Peyer's patch (tissue), 4 donors: ENCODE data around the gene DNMT3B. TPM values are rescaled to one million over a fixed set of nuclear protein-coding genes. Genes with fewer than 3 reads are reported as not detected.

Source experiments
- DNase-seq, 3 donors: peaks; one replicate each; pipeline ENCODE4 v3.0.0-alpha.2; 2017 to 2019
- H3K27ac ChIP-seq, 4 donors: fragments of 200-600 bp; sonication (generic); one replicate each; pipeline ENCODE4 v1.5.1; 2016 to 2019
- H3K27me3 ChIP-seq, 2 donors: fragments of 200-600 bp; sonication (generic); one replicate each; pipeline ENCODE4 v1.5.1; 2019
- H3K36me3 ChIP-seq, 3 donors: fragments of 200-600 bp; sonication (generic); one replicate each; pipeline ENCODE4 v1.5.1; 2016 to 2019
- H3K4me1 ChIP-seq, 4 donors: fragments of 200-600 bp; sonication (generic); one replicate each; pipeline ENCODE4 v1.5.1; 2016 to 2019
- H3K4me3 ChIP-seq, 4 donors: fragments of 200-600 bp; sonication (generic); 1 replicate in 3 of 4; 2 replicates in 1 of 4; pipeline ENCODE4 v1.5.1; 2016 to 2019; ENCODE audit warnings: mild to moderate bottlenecking in 1 of 4
- H3K9me3 ChIP-seq, 4 donors: fragments of 200-600 bp; sonication (generic); one replicate each; pipeline ENCODE4 v1.5.1; 2016 to 2019; ENCODE audit warnings: mild to moderate bottlenecking in 1 of 4
- POLR2A ChIP-seq, 2 donors: fragments of 450-650 bp; IDR thresholded peaks; one replicate each; pipeline ENCODE4 v1.5.1; 2017; ENCODE audit warnings: antibody characterized with exemption in 2 of 2, mild to moderate bottlenecking in 2 of 2, moderate library complexity in 2 of 2
- total RNA-seq, 4 donors: library from RNA; depleted of rRNA; stranded (reverse); fragments of >200 nt; gene quantifications; one replicate each; pipeline ENCODE4 v1.1.0, GENCODE V29; 2016
- TF ChIP-seq, protein P1 (sequence below), 6 experiments: fragments of 450-650 bp in 4 of 6; fragments of 200-600 bp in 2 of 6; sonication (generic) in 1 of 6; IDR thresholded peaks; one replicate each; pipeline ENCODE4 v1.5.1; 2017 to 2019; ENCODE audit warnings: antibody characterized with exemption in 6 of 6, mild to moderate bottlenecking in 3 of 6, moderate library complexity in 1 of 6

DNMT3B gene
- total RNA-seq, 4 donors from 2014 or later, result 0.67 to 4.1 (median 0.86) TPM

DNA sequence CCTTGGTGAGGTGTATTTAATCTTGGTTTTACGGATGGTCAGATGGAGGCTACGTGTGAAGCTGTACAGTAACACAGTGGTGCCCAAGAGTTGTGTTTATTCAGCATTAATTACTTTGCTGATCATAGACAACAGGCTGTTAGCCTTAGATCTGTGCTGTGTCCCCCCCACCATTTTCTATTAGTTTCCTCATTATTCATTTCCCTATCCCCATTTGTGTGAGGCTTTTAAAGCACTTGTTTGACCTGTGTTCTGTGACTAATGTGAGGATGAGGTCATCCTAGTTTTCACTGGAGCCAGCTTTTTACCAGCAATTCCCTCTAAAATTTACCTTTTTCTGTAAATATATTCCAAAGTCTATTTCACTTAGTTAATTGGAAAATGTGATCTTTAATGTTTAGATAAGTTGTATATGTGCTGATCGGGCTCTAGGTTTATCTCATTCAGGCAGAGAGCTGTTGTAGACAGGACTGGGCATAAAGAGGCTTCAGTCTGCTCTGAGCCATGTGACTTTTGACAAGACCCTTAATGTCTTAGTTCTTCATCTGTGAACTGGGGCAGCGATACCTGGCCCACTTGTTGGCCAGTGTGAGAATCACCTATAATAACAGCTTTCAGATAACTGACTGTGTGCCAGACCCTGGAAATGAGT, 66.0 kb downstream of the DNMT3B start:
- Histone ChIP-seq H3K4me3 (no peak overlapping the region), H3K36me3 (peaks cover 0 to 30% (median 0%) of the 10 kb centered on the region in 3 donors), H3K9me3 (no peaks in the 10 kb centered on the region), H3K27ac (peak overlapping the region in 1 of 4 donors; percentile 75), H3K4me1 (peaks cover 0 to 22% (median 0%) of the 10 kb centered on the region in 4 donors), H3K27me3 (no peaks in the 10 kb centered on the region)
- DNase-seq, result no peak
- TF ChIP-seq, protein P1, sequence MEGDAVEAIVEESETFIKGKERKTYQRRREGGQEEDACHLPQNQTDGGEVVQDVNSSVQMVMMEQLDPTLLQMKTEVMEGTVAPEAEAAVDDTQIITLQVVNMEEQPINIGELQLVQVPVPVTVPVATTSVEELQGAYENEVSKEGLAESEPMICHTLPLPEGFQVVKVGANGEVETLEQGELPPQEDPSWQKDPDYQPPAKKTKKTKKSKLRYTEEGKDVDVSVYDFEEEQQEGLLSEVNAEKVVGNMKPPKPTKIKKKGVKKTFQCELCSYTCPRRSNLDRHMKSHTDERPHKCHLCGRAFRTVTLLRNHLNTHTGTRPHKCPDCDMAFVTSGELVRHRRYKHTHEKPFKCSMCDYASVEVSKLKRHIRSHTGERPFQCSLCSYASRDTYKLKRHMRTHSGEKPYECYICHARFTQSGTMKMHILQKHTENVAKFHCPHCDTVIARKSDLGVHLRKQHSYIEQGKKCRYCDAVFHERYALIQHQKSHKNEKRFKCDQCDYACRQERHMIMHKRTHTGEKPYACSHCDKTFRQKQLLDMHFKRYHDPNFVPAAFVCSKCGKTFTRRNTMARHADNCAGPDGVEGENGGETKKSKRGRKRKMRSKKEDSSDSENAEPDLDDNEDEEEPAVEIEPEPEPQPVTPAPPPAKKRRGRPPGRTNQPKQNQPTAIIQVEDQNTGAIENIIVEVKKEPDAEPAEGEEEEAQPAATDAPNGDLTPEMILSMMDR (IDR thresholded peaks at IDR 0.05), result no peak
- TF ChIP-seq POLR2A (IDR thresholded peaks at IDR 0.05), result no peak

DNA sequence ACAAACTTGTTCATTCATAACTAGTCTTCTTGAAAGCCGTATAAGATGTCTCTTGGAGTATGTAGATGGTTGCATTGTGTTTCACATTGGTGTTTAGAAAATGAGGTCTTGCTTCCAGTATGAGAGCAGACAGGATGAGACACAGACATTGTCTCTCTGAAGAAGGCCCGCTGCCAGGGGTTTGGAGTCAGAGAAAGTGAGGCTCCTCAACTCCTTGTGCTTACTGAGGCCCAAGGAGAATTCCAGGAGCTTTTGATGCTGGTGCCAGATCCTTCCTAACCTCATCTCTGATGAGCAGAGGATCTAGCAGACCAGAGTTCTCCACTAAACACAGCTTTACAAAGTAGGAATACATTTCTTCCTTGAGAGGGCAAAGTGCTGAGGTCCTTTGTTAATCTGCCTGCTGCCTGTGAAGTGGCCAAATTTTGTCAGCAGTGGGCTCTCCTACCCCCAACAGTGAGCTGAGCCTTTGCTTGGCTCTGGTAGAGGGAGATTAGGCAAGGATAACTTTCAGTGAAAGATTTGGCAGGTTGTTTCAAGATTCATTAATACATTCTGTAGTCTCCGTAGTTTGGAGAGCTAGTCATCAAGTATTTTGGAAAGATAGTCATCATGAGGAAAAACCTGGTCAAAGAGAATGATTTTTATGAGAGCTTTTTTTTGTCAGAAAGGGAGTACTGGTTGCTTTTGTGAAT, 67.3 kb downstream of the DNMT3B start:
- no peak for TF ChIP-seq POLR2A (IDR thresholded peaks at IDR 0.05)
- TF ChIP-seq, protein P1 (IDR thresholded peaks at IDR 0.05), result no peak
- Histone ChIP-seq H3K4me1 (peaks cover 0 to 13% (median 0%) of the 10 kb centered on the region in 4 donors), H3K27me3 (no peaks in the 10 kb centered on the region), H3K36me3 (peaks cover 0 to 40% (median 0%) of the 10 kb centered on the region in 3 donors), H3K4me3 (no peak overlapping the region), H3K27ac (peak overlapping the region in 2 of 4 donors; percentile 42 to 75), H3K9me3 (no peaks in the 10 kb centered on the region)
- no peak for DNase-seq

DNA sequence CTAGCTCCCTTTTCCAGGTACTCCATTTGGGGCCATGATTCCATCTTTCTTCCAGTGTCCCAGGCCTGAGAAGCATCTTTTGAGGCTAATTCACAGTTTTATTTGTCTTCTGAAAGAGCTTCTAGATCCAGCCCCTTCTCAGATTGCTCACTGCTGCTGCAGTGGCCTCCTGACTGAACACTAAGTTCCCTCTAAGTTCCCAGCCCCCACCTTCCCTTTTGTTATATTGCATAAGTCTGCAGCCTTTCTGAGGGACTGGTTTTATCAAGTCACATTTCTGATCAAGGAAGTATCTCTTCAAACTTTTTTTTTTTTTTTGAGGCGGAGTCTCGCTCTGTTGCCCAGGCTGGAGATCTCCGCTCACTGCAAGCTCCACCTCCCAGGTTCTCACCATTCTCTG, 68.3 kb downstream of the DNMT3B start:
- H3K4me3 ChIP-seq, result no peak overlapping the region
- H3K27me3 ChIP-seq, result no peaks in the 10 kb centered on the region
- H3K36me3 ChIP-seq, result peaks cover 0 to 48% (median 0%) of the 10 kb centered on the region in 3 donors
- no peaks in the 10 kb centered on the region for H3K9me3 ChIP-seq
- TF ChIP-seq, protein P1 (IDR thresholded peaks at IDR 0.05), result no peak
- TF ChIP-seq POLR2A (IDR thresholded peaks at IDR 0.05), result no peak
- no peak for DNase-seq
- peaks cover 0 to 13% (median 0%) of the 10 kb centered on the region in 4 donors for H3K4me1 ChIP-seq
- H3K27ac ChIP-seq, result peak overlapping the region in 2 of 4 donors; percentile 42 to 75

DNA sequence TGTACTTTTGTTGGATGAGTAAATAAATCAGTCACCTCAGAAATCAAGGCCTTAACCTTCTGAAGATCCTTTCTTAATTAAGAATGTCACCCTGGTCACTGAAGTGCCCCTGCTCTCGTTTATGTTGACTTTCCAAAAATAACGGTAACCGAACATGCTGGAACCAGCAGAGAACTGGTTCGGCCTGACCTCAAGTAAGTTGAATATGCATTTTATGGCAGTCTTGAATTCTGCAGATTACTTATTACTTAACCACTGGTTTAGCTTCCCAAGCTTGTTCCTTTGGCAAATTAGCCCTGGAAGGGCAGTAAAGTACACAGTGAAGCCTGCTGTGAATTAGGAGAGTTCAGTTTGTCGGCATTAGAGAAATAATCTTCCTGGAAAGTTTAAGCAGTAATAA, 69.8 kb downstream of the DNMT3B start:
- no peak for DNase-seq
- H3K36me3 ChIP-seq, result peaks cover 0 to 50% (median 0%) of the 10 kb centered on the region in 3 donors
- peaks cover 0 to 13% (median 0%) of the 10 kb centered on the region in 4 donors for H3K4me1 ChIP-seq
- H3K9me3 ChIP-seq, result no peaks in the 10 kb centered on the region
- TF ChIP-seq, protein P1 (IDR thresholded peaks at IDR 0.05), result no peak
- TF ChIP-seq POLR2A (IDR thresholded peaks at IDR 0.05), result no peak
- no peak overlapping the region for H3K4me3 ChIP-seq
- H3K27me3 ChIP-seq, result no peaks in the 10 kb centered on the region
- H3K27ac ChIP-seq, result no peak overlapping the region

DNA sequence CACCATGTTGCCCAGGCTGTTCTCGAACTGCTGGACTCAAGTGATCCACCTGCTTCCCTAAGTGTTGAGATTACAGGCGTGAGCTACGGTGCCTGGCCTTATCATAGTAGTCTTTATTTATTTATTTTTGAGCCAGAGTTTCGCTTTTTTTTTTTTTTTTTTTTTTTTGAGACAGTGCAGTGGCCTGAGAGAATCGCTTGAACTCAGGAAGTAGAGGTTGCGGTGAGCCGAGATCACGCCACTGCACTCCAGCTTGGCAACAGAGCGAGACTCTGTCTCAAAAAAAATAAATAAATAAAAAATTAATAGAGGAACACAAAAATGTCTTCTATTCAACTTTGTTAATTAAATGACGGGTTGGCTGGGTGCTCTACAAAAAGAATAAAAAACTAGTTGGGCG, 70.5 kb downstream of the DNMT3B start:
- no peaks in the 10 kb centered on the region for H3K27me3 ChIP-seq
- TF ChIP-seq, protein P1 (IDR thresholded peaks at IDR 0.05), result no peak
- no peak for TF ChIP-seq POLR2A (IDR thresholded peaks at IDR 0.05)
- DNase-seq, result peak in 1 of 3 donors; percentile 61
- no peak overlapping the region for H3K4me3 ChIP-seq
- H3K36me3 ChIP-seq, result peaks cover 0 to 50% (median 0%) of the 10 kb centered on the region in 3 donors
- no peaks in the 10 kb centered on the region for H3K9me3 ChIP-seq
- H3K27ac ChIP-seq, result no peak overlapping the region
- peaks cover 0 to 13% (median 0%) of the 10 kb centered on the region in 4 donors for H3K4me1 ChIP-seq
